A673 (cell line): ENCODE data around the gene VIT. TPM values are rescaled to one million over a fixed set of nuclear protein-coding genes. Genes with fewer than 3 reads are reported as not detected.

Experiments
- BruUV-seq: library from RNA; stranded (reverse); fragments of 400-500 nt; replicated peaks from 2 replicates; lab custom pipeline; 2021; lab: Mats Ljungman, UMichigan
- CTCF ChIA-PET: fragments of 300-600 bp; sonication (Branson Sonifier 250); formaldehyde crosslinking; loops from one replicate; lab custom pipeline; 2022; ENCODE audit warnings: antibody characterized with exemption; lab: Charles Lee
- POLR2A ChIA-PET: fragments of 300-600 bp; sonication (Branson Sonifier 250); formaldehyde crosslinking; loops from one replicate; lab custom pipeline; 2022; ENCODE audit warnings: antibody characterized with exemption; ENCODE audit not compliant: low non-redundant PET; lab: Charles Lee
- DNase-seq: peaks from one replicate; pipeline ENCODE4 v3.0.0-alpha.2; 2015; ENCODE audit warnings: low spot score
- H3K27ac ChIP-seq: fragments of 200-600 bp; sonication (generic); 2 replicates; pipeline ENCODE4 v1.5.1; 2016; ENCODE audit warnings: mixed run types, low read depth, mild to moderate bottlenecking, mixed read lengths, antibody characterized with exemption, low read length; ENCODE audit not compliant: poor library complexity, severe bottlenecking
- H3K27me3 ChIP-seq: fragments of 200-600 bp; sonication (generic); replicated peaks from 2 replicates; pipeline ENCODE4 v1.6.1; 2017; ENCODE audit warnings: mixed run types, low read depth, mild to moderate bottlenecking, mixed read lengths, antibody characterized with exemption, low read length; ENCODE audit not compliant: insufficient read depth, poor library complexity
- H3K36me3 ChIP-seq: fragments of 200-600 bp; sonication (generic); 2 replicates; pipeline ENCODE4 v1.6.1; 2016; ENCODE audit warnings: mixed run types, mild to moderate bottlenecking, mixed read lengths, antibody characterized with exemption, low read length; ENCODE audit not compliant: insufficient read depth, poor library complexity, severe bottlenecking
- H3K4me1 ChIP-seq: fragments of 200-600 bp; sonication (generic); 2 replicates; pipeline ENCODE4 v1.6.1; 2017; ENCODE audit warnings: mixed run types, mild to moderate bottlenecking, mixed read lengths, antibody characterized with exemption, low read length; ENCODE audit not compliant: insufficient read depth, poor library complexity, severe bottlenecking
- H3K4me3 ChIP-seq: fragments of 200-600 bp; sonication (generic); 2 replicates; pipeline ENCODE4 v1.5.1; 2016; ENCODE audit warnings: low read depth, mixed run types, mild to moderate bottlenecking, mixed read lengths, low read length; ENCODE audit not compliant: poor library complexity, severe bottlenecking
- H3K9me3 ChIP-seq: fragments of 200-600 bp; sonication (generic); 2 replicates; pipeline ENCODE4 v1.6.1; 2016; ENCODE audit warnings: mixed run types, low read depth, mild to moderate bottlenecking, mixed read lengths, antibody characterized with exemption, low read length; ENCODE audit not compliant: poor library complexity, severe bottlenecking
- CTCF ChIP-seq: fragments of 300-800, 200-600 bp; sonication (generic); conservative IDR thresholded peaks from 2 replicates; pipeline ENCODE4 v1.5.1; 2017; ENCODE audit warnings: low read depth, mild to moderate bottlenecking, antibody characterized with exemption, low read length, moderate library complexity, mixed read lengths
- EZH2 ChIP-seq: fragments of 200-600 bp; sonication (generic); IDR thresholded peaks from 2 replicates; pipeline ENCODE4 v1.6.1; 2017; ENCODE audit warnings: borderline replicate concordance, low read depth, mild to moderate bottlenecking, mixed read lengths, antibody characterized with exemption, low read length; ENCODE audit not compliant: poor library complexity, severe bottlenecking
- intact Hi-C: fragments of 100-400 bp; cut with micrococcal nuclease; formaldehyde crosslinking; loops from one replicate; pipeline ENCODE4 v1.10.0; 2022; ENCODE audit not compliant: unreplicated experiment
- total RNA-seq: library from RNA; stranded (reverse); gene quantifications from 2 replicates; pipeline ENCODE4 v1.2.3, GENCODE V29; 2021

Gene VIT
- total RNA-seq, 1 experiment from 2014 or later = not detected

- POLR2A ChIA-PET = no interaction called here
- Histone ChIP-seq H3K27ac (no peak overlapping the region), H3K36me3 (no peaks in the 10 kb centered on the region), H3K27me3 (no peaks in the 10 kb centered on the region), H3K4me3 (no peak overlapping the region), H3K9me3 (no peaks in the 10 kb centered on the region), H3K4me1 (peaks cover 4% of the 10 kb centered on the region)
- no TSS peak for BruUV-seq
- no peak for TF ChIP-seq CTCF
- no peak for TF ChIP-seq EZH2
- no peak for DNase-seq
- CTCF ChIA-PET = no interaction called here
- intact Hi-C loops = no loop called here
Observed at GRCh38 chr2:36732673-36733036, 36.1 kb downstream of the VIT start.

GRCh38 chr2:36733215-36733614, 36.7 kb downstream of the VIT start:
- H3K9me3 ChIP-seq = no peaks in the 10 kb centered on the region
- intact Hi-C loops = no loop called here
- H3K4me3 ChIP-seq = no peak overlapping the region
- no peaks in the 10 kb centered on the region for H3K27me3 ChIP-seq
- H3K4me1 ChIP-seq = peaks cover 4% of the 10 kb centered on the region
- ChIA-PET CTCF (no interaction called here), POLR2A (no interaction called here)
- TF ChIP-seq EZH2 (no peak), CTCF (no peak)
- no peak for DNase-seq
- BruUV-seq = no TSS peak
- no peak overlapping the region for H3K27ac ChIP-seq
- no peaks in the 10 kb centered on the region for H3K36me3 ChIP-seq

GRCh38 chr2:36734304-36734703, 37.8 kb downstream of the VIT start:
- Histone ChIP-seq H3K4me3 (no peak overlapping the region), H3K27me3 (no peaks in the 10 kb centered on the region), H3K4me1 (peaks cover 4% of the 10 kb centered on the region), H3K36me3 (no peaks in the 10 kb centered on the region), H3K9me3 (no peaks in the 10 kb centered on the region), H3K27ac (no peak overlapping the region)
- ChIA-PET POLR2A (interaction anchor here (0.7 kb wide), 1 partner anchor 68 kb away, joined by 4 read pairs; no protein-coding TSS in a partner anchor), CTCF (no interaction called here)
- no peak for DNase-seq
- BruUV-seq = no TSS peak
- intact Hi-C loops = loop anchor here (1.0 kb wide), 1 partner anchor 17 kb away; no protein-coding TSS in a partner anchor
- no peak for TF ChIP-seq EZH2
- TF ChIP-seq CTCF = no peak
